DMS53 treated with DMSO at 0.1 percent for 48 hours (cell line): ENCODE data around the gene GADD45G.

Experiments
- DNase-seq: peaks from one replicate; lab custom pipeline; 2025; ENCODE audit not compliant: unreplicated experiment; lab: John Stamatoyannopoulos, UW

The GADD45G gene

DNA sequence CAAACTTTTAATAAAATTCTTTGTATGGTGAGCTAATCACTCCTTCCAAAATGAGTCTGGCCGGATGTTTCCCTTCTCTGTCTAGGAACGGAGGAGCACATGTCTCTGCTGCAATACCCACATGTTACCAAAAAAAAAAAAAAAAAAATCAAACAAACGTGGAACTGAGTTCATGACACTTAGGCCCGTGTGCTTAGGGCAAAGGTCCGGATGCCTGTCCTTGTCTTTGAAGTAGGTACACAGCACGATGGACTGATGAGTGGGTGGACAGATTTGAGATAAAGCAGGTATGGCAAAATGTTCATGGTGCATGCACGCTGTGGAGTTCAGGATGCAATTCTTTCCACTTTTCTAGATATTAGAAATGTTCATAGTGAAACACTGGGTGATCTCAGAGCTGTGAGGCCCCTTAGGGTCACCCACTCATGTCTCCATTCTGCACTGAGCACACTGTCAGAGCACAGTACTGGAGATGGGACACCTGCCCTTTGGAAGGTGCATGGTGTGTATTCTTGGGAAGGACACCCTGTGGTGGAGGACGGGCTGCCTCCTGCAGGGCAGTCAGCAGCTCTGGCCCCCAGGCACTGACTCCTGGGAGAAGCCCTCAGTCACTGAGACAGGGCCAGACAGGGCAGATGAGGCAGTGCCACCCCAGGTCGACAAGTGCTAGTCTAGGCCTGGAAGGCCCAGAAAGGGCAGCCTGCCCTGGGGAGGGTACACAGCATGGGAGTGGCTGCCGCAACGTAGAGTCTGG is 43.6 kb downstream of the GADD45G start:
- no peak for DNase-seq

DNA sequence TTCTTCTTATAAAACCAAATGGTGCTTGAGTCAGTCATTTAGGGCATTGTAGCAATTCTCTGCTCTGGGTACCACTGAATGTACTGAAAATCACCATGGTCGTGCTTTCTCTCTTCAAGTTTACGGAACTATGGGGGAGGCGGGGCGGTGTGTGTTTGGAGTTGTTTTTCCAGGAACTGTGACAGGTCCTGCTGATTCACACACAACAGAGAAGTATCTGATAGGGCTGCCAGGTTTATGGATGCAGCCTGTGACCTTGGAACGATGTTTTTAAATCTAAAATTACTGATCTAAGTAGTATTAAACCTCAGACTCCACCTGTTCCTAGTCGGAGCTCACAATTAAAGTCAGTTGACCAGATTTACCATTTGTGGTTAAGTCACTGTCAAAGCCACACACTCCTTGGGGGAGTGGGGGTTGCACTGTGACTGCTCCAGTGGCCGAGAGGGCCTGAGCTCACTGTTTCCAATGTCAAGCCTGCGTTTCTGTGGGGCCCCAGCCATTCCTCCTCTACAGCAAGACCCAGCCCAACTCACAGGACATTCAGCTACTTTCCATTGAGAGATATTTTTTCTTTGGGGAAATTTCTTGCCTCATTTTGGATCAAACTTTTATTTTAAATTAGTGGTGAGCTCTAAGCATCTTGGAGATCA is 44.4 kb downstream of the GADD45G start:
- no peak for DNase-seq

DNA sequence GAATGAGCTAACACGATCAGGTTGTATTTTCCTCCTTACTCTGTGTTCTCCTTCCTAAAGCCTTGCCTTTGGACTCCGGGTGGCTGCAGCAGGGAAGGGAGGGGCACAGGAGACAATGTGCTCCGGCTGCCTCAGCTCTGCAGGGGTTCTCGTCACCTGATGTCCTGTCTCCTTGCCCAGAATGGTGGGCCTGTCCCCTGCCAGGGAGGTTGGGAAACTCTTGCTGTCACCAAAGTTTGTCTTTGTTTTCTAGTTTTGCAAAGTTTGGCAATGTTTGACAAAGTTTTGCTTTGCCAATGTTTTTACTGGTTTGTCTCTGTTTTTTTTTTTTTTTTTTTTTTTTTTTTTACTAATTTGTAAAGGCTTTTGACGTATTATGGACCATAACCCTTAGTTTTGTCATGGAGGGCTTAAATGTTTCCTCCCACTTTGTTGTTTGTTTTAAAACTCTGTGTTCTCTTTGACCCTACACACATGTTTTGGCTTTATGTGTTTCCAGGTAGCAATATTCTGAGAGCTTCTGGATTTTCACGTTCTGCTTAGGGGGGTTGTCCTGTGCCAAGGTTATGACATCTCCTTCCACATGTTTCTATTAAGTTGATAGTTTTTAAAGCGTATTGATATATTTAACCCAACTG is 49.3 kb downstream of the GADD45G start:
- no peak for DNase-seq

DNA sequence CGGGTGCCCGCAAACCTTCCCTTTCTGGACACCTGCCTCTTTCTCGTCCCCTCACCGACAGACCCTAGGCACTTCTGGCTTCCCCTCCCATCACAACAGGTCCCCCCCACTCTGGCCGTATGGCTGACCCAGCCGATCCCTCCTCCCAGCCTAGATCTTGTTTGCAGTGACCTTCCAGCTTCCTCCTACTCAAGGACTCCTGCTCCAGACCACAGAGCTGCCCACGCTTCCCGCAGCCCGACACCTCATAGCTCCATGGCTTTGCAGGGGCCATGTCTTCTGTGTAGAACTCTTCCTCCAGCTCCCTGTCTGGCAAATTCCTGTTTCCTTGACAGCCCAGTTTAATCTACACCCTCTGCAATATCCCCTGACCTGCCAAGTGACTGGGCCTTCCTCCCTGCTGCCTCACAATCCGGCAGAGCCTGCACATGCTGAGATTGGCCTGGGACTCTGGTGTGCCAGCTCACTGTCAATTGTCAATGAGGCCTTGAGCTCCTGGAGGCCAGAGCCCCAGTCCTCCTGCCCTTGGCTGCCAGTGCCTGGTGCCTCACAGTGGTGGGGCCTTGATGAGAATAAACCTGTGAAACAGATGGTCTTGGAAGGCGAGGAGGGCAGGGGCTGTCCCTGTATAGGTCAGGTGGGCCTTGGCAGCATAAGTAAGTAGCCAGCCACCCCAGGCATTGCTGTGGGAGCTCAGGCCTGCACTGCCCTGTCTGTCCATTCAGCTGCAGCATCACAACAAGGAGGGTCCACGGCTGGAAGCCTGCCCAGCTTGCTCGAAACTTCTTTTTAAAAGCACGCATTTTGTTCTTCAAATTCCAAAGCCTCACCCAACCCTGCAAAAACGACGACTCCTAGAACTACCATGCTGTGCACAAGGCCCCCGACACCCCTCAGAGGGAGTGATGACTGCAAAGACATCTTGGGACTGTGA is 50.5 kb downstream of the GADD45G start:
- DNase-seq = no peak
